GM19239 (cell line): ENCODE measurements around the gene SAMD4A.
A peak's percentile ranks its signal among the peaks of the same experiment; 100 is the strongest.
"Not testable (repeated sequence)": the region's sequence is repeated elsewhere in the genome, so short reads cannot be mapped to it uniquely, and the experiment has no call there.

Source experiments
- DNase-seq: peaks from one replicate; pipeline ENCODE4 v3.0.0; 2011; ENCODE audit warnings: low spot score; ENCODE audit not compliant: insufficient read length
- FAIRE-seq: peaks from 2 replicates; lab custom pipeline; 2011; peaks lifted over from hg19 to GRCh38; lab: Jason Lieb, UNC

SAMD4A gene

GRCh38 chr14:54591461-54591860, 24.5 kb downstream of the SAMD4A start:
- DNase-seq (no peak), FAIRE-seq (no peak)

DNA sequence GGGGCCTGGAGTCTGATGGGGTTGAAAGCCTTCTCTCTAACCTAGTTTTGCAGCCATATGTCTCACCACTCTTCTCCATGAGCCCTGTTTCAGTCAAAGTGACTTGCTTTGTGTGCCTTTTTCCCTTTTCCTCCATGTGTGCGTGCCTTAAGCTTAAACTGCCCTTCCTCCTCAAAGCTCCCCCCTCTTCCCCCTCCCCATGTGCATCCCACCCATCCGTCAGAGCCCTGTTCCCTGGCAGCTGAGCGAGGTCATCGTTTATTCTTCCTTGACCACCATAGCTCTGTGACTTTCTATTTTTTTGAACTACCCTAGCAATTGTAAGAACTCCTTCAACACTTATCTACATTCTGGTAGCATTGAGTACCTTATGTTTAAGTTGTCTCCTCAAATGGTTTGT, 24.9 kb downstream of the SAMD4A start:
- FAIRE-seq, result no peak

GRCh38 chr14:54593860-54594259, 26.9 kb downstream of the SAMD4A start:
- DNase-seq, result no peak
- no peak for FAIRE-seq

More for the DNA sequence above, 24.9 kb downstream of the SAMD4A start:
- DNase-seq, result no peak

GRCh38 chr14:54594537-54594936, 27.6 kb downstream of the SAMD4A start:
- FAIRE-seq, result no peak
- DNase-seq, result no peak

- DNase-seq (no peak), FAIRE-seq (no peak)
Observed at GRCh38 chr14:54597795-54598443, 31.0 kb downstream of the SAMD4A start.

- FAIRE-seq, result no peak
- no peak for DNase-seq
Observed at GRCh38 chr14:54599966-54600716, 33.2 kb downstream of the SAMD4A start.

- FAIRE-seq, result no peak
- DNase-seq, result no peak
Observed at GRCh38 chr14:54600717-54601109, 33.8 kb downstream of the SAMD4A start.

GRCh38 chr14:54603362-54603761, 36.4 kb downstream of the SAMD4A start:
- DNase-seq, result no peak
- no peak for FAIRE-seq

DNA sequence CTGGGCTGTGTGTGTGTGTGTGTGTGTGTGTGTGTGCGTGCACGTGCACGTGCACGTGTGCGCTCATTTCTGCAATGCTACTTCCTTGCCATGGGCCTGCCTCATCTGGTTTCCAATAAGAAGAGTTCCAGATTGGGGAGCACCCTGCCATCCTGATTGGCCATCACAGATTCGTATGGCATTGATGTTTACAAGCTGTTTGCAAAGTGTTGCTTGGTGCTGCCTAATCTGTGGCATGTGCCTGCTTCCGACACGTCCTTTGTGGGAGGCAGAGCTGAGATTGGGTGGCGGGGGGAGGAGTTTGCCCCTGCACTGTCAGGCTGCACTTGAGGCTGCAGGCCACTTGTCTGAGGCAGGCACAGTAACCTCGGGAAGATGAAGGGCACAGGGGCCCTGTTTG, 39.2 kb downstream of the SAMD4A start:
- FAIRE-seq, result no peak
- no peak for DNase-seq

GRCh38 chr14:54606631-54607133, 39.8 kb downstream of the SAMD4A start:
- DNase-seq, result no peak
- no peak for FAIRE-seq

DNA sequence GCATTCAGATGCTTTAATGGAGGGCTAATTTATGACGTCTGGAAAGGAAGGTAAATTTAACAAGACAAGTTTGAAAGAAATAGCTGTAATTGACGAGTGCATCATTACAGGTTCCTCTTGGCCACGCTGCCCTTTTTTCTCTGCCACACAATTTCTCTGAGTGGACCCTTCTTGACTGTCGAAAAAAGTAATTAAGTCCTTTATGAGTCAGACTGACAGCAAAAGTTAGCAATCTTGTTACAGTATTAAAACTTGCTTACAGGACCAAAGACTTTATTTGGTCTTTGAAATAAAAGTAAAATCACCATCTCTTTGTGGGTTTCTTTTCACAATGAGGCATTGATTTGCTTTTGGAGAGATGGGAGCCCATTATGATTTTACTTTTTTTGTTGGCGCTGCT, 42.6 kb downstream of the SAMD4A start:
- FAIRE-seq, result no peak

GRCh38 chr14:54610051-54610977, 43.4 kb downstream of the SAMD4A start:
- DNase-seq, result no peak
- FAIRE-seq, result no peak

More for the DNA sequence above, 42.6 kb downstream of the SAMD4A start:
- no peak for DNase-seq

DNA sequence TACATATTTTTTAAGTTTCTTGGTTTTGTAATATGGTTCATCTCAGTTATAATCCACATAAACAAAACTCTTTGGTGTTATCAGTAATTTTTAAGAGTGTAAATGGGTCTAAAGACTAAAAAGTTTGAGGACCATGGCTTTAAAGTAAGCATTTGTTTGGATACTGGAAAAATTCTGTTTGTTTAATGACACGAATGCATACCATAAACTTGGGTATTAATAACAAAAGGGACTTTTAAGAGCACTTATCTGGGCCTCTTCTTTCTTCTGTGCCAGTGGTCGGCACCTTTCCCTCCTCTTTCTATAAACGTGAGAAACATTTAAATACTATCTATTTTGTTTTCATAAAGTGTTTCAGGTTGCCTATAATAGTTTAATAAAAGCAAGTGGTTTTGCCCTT, 47.4 kb downstream of the SAMD4A start:
- FAIRE-seq (no peak), DNase-seq (no peak)

- DNase-seq (no peak), FAIRE-seq (no peak)
Observed at GRCh38 chr14:54617467-54617866, 50.5 kb downstream of the SAMD4A start.

GRCh38 chr14:54621686-54622085, 54.8 kb downstream of the SAMD4A start:
- FAIRE-seq (no peak), DNase-seq (no peak)

DNA sequence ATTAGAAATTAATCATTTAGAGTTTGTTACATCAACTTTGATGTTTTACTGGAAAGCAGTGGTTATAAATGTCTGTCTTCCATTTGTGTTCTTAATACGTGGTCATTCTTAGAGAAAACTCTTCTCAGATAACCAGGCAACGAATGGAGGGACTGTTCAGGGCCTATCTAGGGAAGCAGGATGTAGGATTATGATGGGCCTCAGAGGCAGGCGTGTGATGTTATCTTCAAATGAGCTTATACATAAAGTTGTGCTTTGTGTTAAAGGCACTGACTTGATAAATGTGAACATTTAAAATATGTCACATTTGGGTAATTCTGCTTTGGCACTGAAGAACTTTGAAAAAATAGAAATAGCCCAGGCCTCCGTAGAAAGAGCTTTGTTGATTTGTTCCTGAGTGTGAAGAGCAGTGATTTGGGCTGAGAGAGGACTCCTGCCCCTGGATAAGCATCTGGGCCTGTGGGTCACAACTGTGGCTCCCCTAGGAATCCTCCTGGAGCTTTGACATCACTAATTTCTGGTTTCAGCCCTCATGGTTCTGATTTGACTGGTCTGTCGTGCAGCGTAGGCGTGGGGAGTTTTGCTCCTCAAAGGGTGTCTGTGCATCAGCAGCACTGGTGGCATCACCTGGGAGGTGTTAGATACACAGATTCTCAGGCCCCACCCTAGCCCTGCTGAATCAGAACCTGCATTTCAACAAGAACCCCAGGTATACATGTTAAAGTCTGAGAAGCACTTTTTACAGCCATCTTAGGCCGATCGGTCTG, 55.4 kb downstream of the SAMD4A start:
- DNase-seq (no peak), FAIRE-seq (peak; percentile 85)

GRCh38 chr14:54623279-54624004, 56.5 kb downstream of the SAMD4A start:
- DNase-seq, result no peak
- FAIRE-seq, result no peak

GRCh38 chr14:54624005-54624358, 57.1 kb downstream of the SAMD4A start:
- FAIRE-seq, DNase-seq: not testable (repeated sequence)

DNA sequence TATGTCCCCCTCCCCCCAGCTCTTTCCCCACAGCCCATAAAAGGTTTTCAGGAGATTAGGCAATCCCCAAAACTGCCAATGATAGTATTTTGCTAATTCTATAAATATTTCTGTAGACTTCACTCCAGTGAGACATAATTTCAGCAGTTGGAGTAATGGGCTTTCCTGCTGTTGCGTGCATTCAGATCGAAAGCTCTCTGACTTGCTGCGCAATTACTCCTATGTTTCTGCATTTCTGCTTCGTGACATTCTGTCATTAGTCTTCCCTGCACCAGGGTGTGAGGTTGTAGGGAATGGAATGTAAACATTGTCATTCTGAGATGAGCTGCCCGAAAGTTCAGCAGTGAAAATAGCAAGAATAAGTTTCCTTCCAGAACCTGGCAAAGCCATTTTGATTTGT, 58.2 kb downstream of the SAMD4A start:
- FAIRE-seq, result no peak
- no peak for DNase-seq
